Aorta (tissue), 5 donors: ENCODE data around the gene RARB. TPM values are rescaled to one million over a fixed set of nuclear protein-coding genes. Genes with fewer than 3 reads are reported as not detected.

Experiments used
- ATAC-seq: fragments of 200-7000 bp; cut with Tn5 transposase; one replicate; pipeline ENCODE4 v1.9.1; 2022; ENCODE audit warnings: moderate library complexity; ENCODE audit not compliant: low FRiP score
- DNase-seq, 2 donors: peaks; one replicate each; pipeline ENCODE4 v3.0.0-alpha.2; 2020
- H3K27ac ChIP-seq, 2 donors: one replicate each; pipeline ENCODE4 v1.5.1; 2013; ENCODE audit warnings: low read length in 2 of 2, mild to moderate bottlenecking in 2 of 2, moderate library complexity in 2 of 2, control low read depth in 1 of 2, inconsistent platforms in 1 of 2, low read depth in 1 of 2
- H3K27me3 ChIP-seq, 2 donors: one replicate each; pipeline ENCODE4 v1.6.1; 2013; ENCODE audit warnings: control low read depth in 1 of 2, low read length in 1 of 2, mild to moderate bottlenecking in 1 of 2, moderate library complexity in 1 of 2; ENCODE audit not compliant: insufficient read depth in 2 of 2, control insufficient read depth in 1 of 2
- H3K36me3 ChIP-seq, 2 donors: one replicate each; pipeline ENCODE4 v1.6.1; 2013; ENCODE audit warnings: control low read depth in 1 of 2, low read length in 1 of 2, mild to moderate bottlenecking in 1 of 2; ENCODE audit not compliant: insufficient read depth in 2 of 2, control insufficient read depth in 1 of 2
- H3K4me1 ChIP-seq, 2 donors: one replicate each; pipeline ENCODE4 v1.6.1; 2013; ENCODE audit warnings: low read length in 2 of 2, control low read depth in 1 of 2, mild to moderate bottlenecking in 1 of 2, moderate library complexity in 1 of 2; ENCODE audit not compliant: insufficient read depth in 2 of 2, control insufficient read depth in 1 of 2
- H3K4me3 ChIP-seq, 2 donors: one replicate each; pipeline ENCODE4 v1.5.1; 2013; ENCODE audit warnings: low read length in 2 of 2, control low read depth in 1 of 2, mild to moderate bottlenecking in 1 of 2
- H3K9me3 ChIP-seq: one replicate; pipeline ENCODE4 v1.6.1; 2013; ENCODE audit warnings: mild to moderate bottlenecking, low read length; ENCODE audit not compliant: control insufficient read depth
- WGBS, 2 donors: extraction: QIAGEN DNeasy Blood & Tissue Kit; methylation state at CpG; one replicate each; pipeline ENCODE4 v1.1.7; 2013; 5-methylcytosine and 5-hydroxymethylcytosine counted together
- intact Hi-C, 2 donors: fragments of 100-400 bp; cut with DNase I; formaldehyde crosslinking; loops; one replicate each; pipeline versions ENCODE4 v1.14.2 to v1.15.0; 2022
- polyA plus RNA-seq, 2 donors: library from polyadenylated mRNA; stranded (reverse); fragments of 200-250 nt; gene quantifications; one replicate each; pipeline ENCODE4 v1.2.3, GENCODE V29; 2013
- total RNA-seq, 2 donors: library from RNA; stranded (reverse); fragmentation: NEBNext Ultra II Directional; extraction: Animal tissue kit (Norgen Biotek cat#: 25700); gene quantifications; one replicate each; pipeline ENCODE4 v1.2.1, GENCODE V29; 2021
- donor health status: healthy with polysubstance abuse.
- donor health status: Bipolar disorder and iron deficiency.
- donor health status: DM: no; HTN: no; CAD: no.
- donor health status: DM: no; HTN: no; CAD: no.
- donor health status: DM: yes; HTN: yes; CAD: no.

RARB gene
- total and polyA plus RNA-seq, 4 donors: 1.6 to 7.0 (median 4.4) TPM

- 82 to 87% methylated on average over 3 of the region's 3 CpGs for WGBS, 2 donors
- Histone ChIP-seq H3K9me3 (no peaks in the 10 kb centered on the region), H3K27ac (no peak overlapping the region), H3K4me1 (no peaks in the 10 kb centered on the region), H3K36me3 (peaks cover 0 to 4% of the 10 kb centered on the region in 2 donors), H3K4me3 (no peak overlapping the region), H3K27me3 (no peaks in the 10 kb centered on the region)
- intact Hi-C loops: no loop called here
- DNase-seq (no peak), ATAC-seq (no peak)
These were observed 207.0 kb downstream of the RARB start for GRCh38 chr3:25635038-25635437.

Other genes starting within 250 kb of the RARB start
- 10 to 100 TPM; 89.2 to 98.3 TPM for gene TOP2B, start 236.6 kb downstream of the RARB start, total RNA-seq
- 10 to 100 TPM; 28.8 to 53.1 TPM for gene TOP2B, start 236.6 kb downstream of the RARB start, polyA plus RNA-seq